Measurements from ENCODE around the gene RNPS1. TPM values are rescaled to one million over a fixed set of nuclear protein-coding genes. Genes with fewer than 3 reads are reported as not detected.

RNPS1 gene
- total and polyA plus RNA-seq, 2 of the 4 experiments (the other 2 are of a cell fraction) = 57.5 to 192 TPM

DNA sequence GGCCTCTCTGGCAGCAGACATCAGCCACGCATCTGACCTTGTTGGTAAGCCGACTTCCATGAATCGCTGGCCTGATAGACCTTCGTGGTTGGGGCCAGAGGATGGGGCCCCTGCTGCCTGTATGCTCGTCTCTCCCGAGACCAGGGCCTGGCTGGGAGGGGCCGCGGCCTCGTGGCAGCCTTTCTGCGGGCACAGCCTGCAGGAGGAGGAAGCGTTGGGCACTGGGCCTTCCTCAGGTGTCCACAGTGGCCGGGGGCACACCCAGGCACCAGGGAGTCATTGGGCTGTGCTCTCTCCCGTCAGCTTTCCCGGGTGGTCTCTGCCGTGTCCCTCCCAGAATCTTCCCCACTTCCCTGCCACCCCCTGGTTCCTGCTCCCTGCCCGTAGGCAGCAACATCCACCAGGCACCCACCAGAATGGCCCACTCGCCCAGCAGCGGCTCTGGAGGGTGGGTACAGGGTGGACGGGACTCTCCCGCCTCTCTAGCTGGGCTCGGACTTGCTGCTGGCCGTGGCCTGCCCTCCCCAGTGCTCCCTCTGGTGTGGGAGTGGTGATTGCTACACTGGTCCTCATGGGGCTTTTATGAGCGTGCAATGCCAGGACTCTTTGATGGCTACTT is 38.2 kb downstream of the RNPS1 start:
- no peak for DNase-seq
- H2AK9ac ChIP-seq (replicated peaks; ENCODE audit: low read depth, low read length, poor library complexity) = no peak overlapping the region
- H3K4me3 ChIP-seq (ENCODE audit: insufficient read depth, low read depth, low read length) = no peak overlapping the region
- ChIA-PET POLR2A (ENCODE audit: unreplicated experiment) (no interaction called here), CTCF (no interaction called here)
- peaks cover 9% of the 10 kb centered on the region for H3K4me1 ChIP-seq (ENCODE audit: control insufficient read depth, insufficient read depth, low read length)
- no peak overlapping the region for H2AK5ac ChIP-seq (ENCODE audit: low read depth, low read length)
- no peak overlapping the region for H3K27ac ChIP-seq (ENCODE audit: insufficient read depth, low read length)
- no peak overlapping the region for H3K56ac ChIP-seq (ENCODE audit: extremely low read depth, insufficient read depth, low read length)
- H3K4me2 ChIP-seq (ENCODE audit: low read depth, low read length) = no peak overlapping the region
- TF ChIP-seq CHD1 (IDR thresholded peaks at IDR 0.05; ENCODE audit: low read depth, low read length) (no peak), RAD21 (IDR thresholded peaks at IDR 0.05; ENCODE audit: low read length) (no peak), BHLHE40 (IDR thresholded peaks at IDR 0.05; ENCODE audit: low read depth, low read length) (no peak), RCOR1 (IDR thresholded peaks at IDR 0.05; ENCODE audit: insufficient replicate concordance, low read length) (no peak), CEBPB (IDR thresholded peaks at IDR 0.05; ENCODE audit: low read depth, low read length) (no peak), SMC3 (IDR thresholded peaks at IDR 0.05; ENCODE audit: low read depth, low read length) (no peak), POLR2A (IDR thresholded peaks at IDR 0.05; ENCODE audit: low read depth, low read length) (no peak), MAFK (IDR thresholded peaks at IDR 0.05; ENCODE audit: low read depth, low read length) (no peak), NFE2L2 (IDR thresholded peaks at IDR 0.05; ENCODE audit: low read depth, low read length) (no peak), RFX5 (IDR thresholded peaks at IDR 0.05; ENCODE audit: low read depth, low read length) (no peak), MAZ (IDR thresholded peaks at IDR 0.05; ENCODE audit: borderline replicate concordance, low read depth, low read length) (no peak), FOS (IDR thresholded peaks at IDR 0.05; ENCODE audit: low read depth, low read length) (no peak), MXI1 (IDR thresholded peaks at IDR 0.05; ENCODE audit: borderline replicate concordance, low read depth, low read length) (no peak)
- TF ChIP-seq, protein P1, sequence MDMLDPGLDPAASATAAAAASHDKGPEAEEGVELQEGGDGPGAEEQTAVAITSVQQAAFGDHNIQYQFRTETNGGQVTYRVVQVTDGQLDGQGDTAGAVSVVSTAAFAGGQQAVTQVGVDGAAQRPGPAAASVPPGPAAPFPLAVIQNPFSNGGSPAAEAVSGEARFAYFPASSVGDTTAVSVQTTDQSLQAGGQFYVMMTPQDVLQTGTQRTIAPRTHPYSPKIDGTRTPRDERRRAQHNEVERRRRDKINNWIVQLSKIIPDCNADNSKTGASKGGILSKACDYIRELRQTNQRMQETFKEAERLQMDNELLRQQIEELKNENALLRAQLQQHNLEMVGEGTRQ (IDR thresholded peaks at IDR 0.05; ENCODE audit: low read depth, low read length) = no peak
- TF ChIP-seq, protein P2, sequence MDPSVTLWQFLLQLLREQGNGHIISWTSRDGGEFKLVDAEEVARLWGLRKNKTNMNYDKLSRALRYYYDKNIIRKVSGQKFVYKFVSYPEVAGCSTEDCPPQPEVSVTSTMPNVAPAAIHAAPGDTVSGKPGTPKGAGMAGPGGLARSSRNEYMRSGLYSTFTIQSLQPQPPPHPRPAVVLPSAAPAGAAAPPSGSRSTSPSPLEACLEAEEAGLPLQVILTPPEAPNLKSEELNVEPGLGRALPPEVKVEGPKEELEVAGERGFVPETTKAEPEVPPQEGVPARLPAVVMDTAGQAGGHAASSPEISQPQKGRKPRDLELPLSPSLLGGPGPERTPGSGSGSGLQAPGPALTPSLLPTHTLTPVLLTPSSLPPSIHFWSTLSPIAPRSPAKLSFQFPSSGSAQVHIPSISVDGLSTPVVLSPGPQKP (IDR thresholded peaks at IDR 0.05; ENCODE audit: borderline replicate concordance, low read depth, low read length) = no peak
- TF ChIP-seq, protein P3, sequence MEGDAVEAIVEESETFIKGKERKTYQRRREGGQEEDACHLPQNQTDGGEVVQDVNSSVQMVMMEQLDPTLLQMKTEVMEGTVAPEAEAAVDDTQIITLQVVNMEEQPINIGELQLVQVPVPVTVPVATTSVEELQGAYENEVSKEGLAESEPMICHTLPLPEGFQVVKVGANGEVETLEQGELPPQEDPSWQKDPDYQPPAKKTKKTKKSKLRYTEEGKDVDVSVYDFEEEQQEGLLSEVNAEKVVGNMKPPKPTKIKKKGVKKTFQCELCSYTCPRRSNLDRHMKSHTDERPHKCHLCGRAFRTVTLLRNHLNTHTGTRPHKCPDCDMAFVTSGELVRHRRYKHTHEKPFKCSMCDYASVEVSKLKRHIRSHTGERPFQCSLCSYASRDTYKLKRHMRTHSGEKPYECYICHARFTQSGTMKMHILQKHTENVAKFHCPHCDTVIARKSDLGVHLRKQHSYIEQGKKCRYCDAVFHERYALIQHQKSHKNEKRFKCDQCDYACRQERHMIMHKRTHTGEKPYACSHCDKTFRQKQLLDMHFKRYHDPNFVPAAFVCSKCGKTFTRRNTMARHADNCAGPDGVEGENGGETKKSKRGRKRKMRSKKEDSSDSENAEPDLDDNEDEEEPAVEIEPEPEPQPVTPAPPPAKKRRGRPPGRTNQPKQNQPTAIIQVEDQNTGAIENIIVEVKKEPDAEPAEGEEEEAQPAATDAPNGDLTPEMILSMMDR (conservative IDR thresholded peaks at IDR 0.05; ENCODE audit: low read depth, low read length) = no peak
- H2BK15ac ChIP-seq (ENCODE audit: low read depth, low read length) = no peak overlapping the region
- H3K79me1 ChIP-seq (ENCODE audit: low read depth in 1 of 2, low read length in 2 of 2) = peaks cover 2 to 37% of the 10 kb centered on the region in 2 experiments; a peak in 3 of 4 replicates
- in situ Hi-C loops (cut with MboI; ENCODE audit: low sequenced_read_pairs) (no loop called here), dilution Hi-C loops (cut with HindIII; ENCODE audit: low sequenced_read_pairs, unreplicated experiment) (no loop called here), intact Hi-C loops (cut with micrococcal nuclease) (no loop called here)
- H2BK120ac ChIP-seq (ENCODE audit: low read depth, low read length) = no peak overlapping the region
- no peak overlapping the region for H4K5ac ChIP-seq (ENCODE audit: low read depth, low read length)
- H3K27me3 ChIP-seq (ENCODE audit: control insufficient read depth, insufficient read depth, low read length) = no peaks in the 10 kb centered on the region
- no peak overlapping the region for H3K4ac ChIP-seq (ENCODE audit: low read depth, low read length)
- H3K23ac ChIP-seq (ENCODE audit: low read depth, low read length) = no peak overlapping the region
- 98% methylated on average over 7 of the region's 23 CpGs; no CpG with 5 or more reads in 1 of the 2 experiments for WGBS, 2 experiments (ENCODE audit: extremely low coverage in 2 of 2, insufficient read length in 1 of 2)
- BruUV-seq (replicated peaks) = no TSS peak
- H4K91ac ChIP-seq (ENCODE audit: insufficient read depth, low read depth, low read length) = no peak overlapping the region
- H2BK5ac ChIP-seq (ENCODE audit: low read depth, low read length, poor library complexity, severe bottlenecking) = no peak overlapping the region
- no peaks in the 10 kb centered on the region for H3K9me3 ChIP-seq (ENCODE audit: control insufficient read depth, insufficient read depth, low read length)
- H3K14ac ChIP-seq (replicated peaks; ENCODE audit: low read depth, low read length) = no peak overlapping the region
- H3K18ac ChIP-seq (ENCODE audit: low read depth, low read length) = no peak overlapping the region
- H2AFZ ChIP-seq (replicated peaks; ENCODE audit: low read length, poor library complexity) = no peak overlapping the region
- peaks cover 50% of the 10 kb centered on the region for H3K36me3 ChIP-seq (ENCODE audit: control insufficient read depth, insufficient read depth, low read length)
- no peak overlapping the region for H4K8ac ChIP-seq (ENCODE audit: low read depth in 2 of 2, low read length in 2 of 2)
- no peak overlapping the region for H2BK20ac ChIP-seq (ENCODE audit: low read depth, low read length)
- no peak overlapping the region for H3K9ac ChIP-seq (ENCODE audit: low read depth, low read length)
- H3K9me1 ChIP-seq (ENCODE audit: insufficient read depth, low read length) = peaks cover 14% of the 10 kb centered on the region; the same call in 1 of the 2 replicates
- no peak for ATAC-seq (ENCODE audit: low read depth)
- H4K20me1 ChIP-seq (ENCODE audit: insufficient read depth, low read length) = peaks cover 24% of the 10 kb centered on the region

Data from IMR-90 (cell line).